ENCODE measurements around the gene SCTR. TPM values are rescaled to one million over a fixed set of nuclear protein-coding genes. Genes with fewer than 3 reads are reported as not detected.

The SCTR gene
- total RNA-seq, 4 donors from 2014 or later, result 0.81 TPM; not detected in 3

DNA sequence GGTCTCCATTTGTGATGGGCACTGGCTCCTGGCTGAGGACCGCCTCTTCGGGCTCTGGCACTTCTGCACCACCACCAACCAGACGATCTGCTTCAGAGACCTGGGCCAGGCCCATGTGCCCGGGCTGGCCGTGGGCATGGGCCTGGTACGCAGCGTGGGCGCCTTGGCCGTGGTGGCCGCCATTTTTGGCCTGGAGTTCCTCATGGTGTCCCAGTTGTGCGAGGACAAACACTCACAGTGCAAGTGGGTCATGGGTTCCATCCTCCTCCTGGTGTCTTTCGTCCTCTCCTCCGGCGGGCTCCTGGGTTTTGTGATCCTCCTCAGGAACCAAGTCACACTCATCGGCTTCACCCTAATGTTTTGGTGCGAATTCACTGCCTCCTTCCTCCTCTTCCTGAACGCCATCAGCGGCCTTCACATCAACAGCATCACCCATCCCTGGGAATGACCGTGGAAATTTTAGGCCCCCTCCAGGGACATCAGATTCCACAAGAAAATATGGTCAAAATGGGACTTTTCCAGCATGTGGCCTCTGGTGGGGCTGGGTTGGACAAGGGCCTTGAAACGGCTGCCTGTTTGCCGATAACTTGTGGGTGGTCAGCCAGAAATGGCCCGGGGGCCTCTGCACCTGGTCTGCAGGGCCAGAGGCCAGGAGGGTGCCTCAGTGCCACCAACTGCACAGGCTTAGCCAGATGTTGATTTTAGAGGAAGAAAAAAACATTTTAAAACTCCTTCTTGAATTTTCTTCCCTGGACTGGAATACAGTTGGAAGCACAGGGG is 87.1 kb downstream of the SCTR start:
- no peak overlapping the region for H3K4me3 ChIP-seq
- ATAC-seq, result no peak
- 100% methylated on average over 8 of the region's 22 CpGs; no CpG with 5 or more reads in 1 of the 2 donors for WGBS, 2 donors (ENCODE audit: low coverage in 1 of 2)
- no peaks in the 10 kb centered on the region for H3K9me3 ChIP-seq
- H3K36me3 ChIP-seq, result no peaks in the 10 kb centered on the region
- H3K4me1 ChIP-seq, result peaks cover 0 to 11% (median 5%) of the 10 kb centered on the region in 3 donors
- no peak overlapping the region for H3K27ac ChIP-seq
- no peak for TF ChIP-seq POLR2A (IDR thresholded peaks at IDR 0.05)
- TF ChIP-seq, protein P1, sequence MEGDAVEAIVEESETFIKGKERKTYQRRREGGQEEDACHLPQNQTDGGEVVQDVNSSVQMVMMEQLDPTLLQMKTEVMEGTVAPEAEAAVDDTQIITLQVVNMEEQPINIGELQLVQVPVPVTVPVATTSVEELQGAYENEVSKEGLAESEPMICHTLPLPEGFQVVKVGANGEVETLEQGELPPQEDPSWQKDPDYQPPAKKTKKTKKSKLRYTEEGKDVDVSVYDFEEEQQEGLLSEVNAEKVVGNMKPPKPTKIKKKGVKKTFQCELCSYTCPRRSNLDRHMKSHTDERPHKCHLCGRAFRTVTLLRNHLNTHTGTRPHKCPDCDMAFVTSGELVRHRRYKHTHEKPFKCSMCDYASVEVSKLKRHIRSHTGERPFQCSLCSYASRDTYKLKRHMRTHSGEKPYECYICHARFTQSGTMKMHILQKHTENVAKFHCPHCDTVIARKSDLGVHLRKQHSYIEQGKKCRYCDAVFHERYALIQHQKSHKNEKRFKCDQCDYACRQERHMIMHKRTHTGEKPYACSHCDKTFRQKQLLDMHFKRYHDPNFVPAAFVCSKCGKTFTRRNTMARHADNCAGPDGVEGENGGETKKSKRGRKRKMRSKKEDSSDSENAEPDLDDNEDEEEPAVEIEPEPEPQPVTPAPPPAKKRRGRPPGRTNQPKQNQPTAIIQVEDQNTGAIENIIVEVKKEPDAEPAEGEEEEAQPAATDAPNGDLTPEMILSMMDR (IDR thresholded peaks at IDR 0.05), result no peak
- TF ChIP-seq POLR2AphosphoS5 (IDR thresholded peaks at IDR 0.05), result no peak
- TF ChIP-seq EP300 (IDR thresholded peaks at IDR 0.05), result no peak
- H3K27me3 ChIP-seq, result no peaks in the 10 kb centered on the region

DNA sequence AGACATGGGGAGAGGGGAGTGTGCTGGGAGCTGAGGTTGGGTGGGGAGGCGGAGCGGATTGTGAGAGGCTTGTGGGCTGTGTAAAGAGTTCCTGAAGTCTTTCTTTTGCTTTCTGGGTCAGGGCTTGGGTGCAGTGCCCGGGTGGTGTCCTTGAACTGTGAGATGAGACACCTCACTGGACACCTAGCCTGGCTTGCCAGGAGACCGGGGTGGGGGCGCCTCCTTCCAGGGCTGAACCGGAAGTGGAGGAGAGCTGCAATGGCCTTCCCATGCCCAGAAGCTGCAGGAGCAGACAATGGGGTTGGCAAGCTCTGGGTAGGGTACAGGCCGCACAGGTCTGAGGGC is 88.4 kb downstream of the SCTR start:
- H3K27ac ChIP-seq, result no peak overlapping the region
- no peak for ATAC-seq
- no peaks in the 10 kb centered on the region for H3K27me3 ChIP-seq
- 77 to 89% methylated on average over 3 to 5 of the region's 7 CpGs for WGBS, 2 donors (ENCODE audit: low coverage in 1 of 2)
- H3K36me3 ChIP-seq, result no peaks in the 10 kb centered on the region
- no peaks in the 10 kb centered on the region for H3K9me3 ChIP-seq
- peaks cover 0 to 24% (median 8%) of the 10 kb centered on the region in 3 donors for H3K4me1 ChIP-seq
- TF ChIP-seq POLR2A (IDR thresholded peaks at IDR 0.05) (no peak), EP300 (IDR thresholded peaks at IDR 0.05) (no peak), POLR2AphosphoS5 (IDR thresholded peaks at IDR 0.05) (no peak)
- TF ChIP-seq, protein P1 (IDR thresholded peaks at IDR 0.05), result no peak
- H3K4me3 ChIP-seq, result no peak overlapping the region

DNA sequence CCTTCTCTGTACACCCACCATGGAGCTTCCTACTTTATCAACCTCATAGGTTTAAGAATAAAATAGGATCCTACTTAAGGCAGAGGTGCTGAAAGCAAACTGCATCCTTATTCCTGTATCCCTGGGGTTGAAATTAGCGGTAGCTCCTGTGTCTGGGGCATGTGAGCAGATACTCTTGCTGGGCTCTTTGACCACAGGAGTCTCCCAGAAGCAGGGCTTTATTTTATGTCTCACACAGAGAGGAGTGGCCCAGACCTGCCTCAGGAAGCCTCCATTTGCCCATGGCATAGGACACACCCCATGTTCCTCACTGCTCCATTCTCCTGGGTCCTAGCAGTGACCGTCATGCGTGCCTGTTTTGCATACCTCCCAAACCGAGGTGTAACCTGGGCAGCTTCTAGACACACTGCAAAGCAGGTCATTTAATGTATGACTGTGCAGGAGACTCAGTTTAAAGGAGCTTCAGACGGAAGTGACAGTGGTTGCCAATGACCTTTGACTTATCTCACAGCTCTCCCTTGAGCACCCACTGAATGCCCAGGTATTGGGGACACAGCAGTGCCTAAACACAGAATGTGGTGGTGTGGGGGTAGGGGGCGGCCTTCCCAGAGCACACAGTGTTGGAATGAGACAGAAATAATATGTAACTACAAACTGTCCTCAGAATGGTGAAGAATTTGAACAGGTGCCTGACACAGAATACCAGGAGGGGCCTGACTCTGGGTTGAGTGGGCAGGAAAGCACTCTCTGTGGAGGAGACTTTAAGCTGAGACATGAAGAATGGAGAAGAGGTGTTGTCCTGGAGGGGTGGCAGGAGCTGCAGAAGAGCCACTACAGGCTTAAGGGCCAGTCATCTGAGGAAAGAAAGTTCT is 89.0 kb downstream of the SCTR start:
- no peaks in the 10 kb centered on the region for H3K9me3 ChIP-seq
- no peak overlapping the region for H3K4me3 ChIP-seq
- H3K36me3 ChIP-seq, result no peaks in the 10 kb centered on the region
- H3K27ac ChIP-seq, result no peak overlapping the region
- no peak for TF ChIP-seq POLR2AphosphoS5 (IDR thresholded peaks at IDR 0.05)
- TF ChIP-seq EP300 (IDR thresholded peaks at IDR 0.05), result no peak
- TF ChIP-seq, protein P1 (IDR thresholded peaks at IDR 0.05), result no peak
- TF ChIP-seq POLR2A (IDR thresholded peaks at IDR 0.05), result no peak
- 80 to 100% methylated on average over 2 of the region's 6 CpGs for WGBS, 2 donors (ENCODE audit: low coverage in 1 of 2)
- H3K4me1 ChIP-seq, result peaks cover 0 to 24% (median 8%) of the 10 kb centered on the region in 3 donors
- H3K27me3 ChIP-seq, result no peaks in the 10 kb centered on the region
- ATAC-seq, result no peak

DNA sequence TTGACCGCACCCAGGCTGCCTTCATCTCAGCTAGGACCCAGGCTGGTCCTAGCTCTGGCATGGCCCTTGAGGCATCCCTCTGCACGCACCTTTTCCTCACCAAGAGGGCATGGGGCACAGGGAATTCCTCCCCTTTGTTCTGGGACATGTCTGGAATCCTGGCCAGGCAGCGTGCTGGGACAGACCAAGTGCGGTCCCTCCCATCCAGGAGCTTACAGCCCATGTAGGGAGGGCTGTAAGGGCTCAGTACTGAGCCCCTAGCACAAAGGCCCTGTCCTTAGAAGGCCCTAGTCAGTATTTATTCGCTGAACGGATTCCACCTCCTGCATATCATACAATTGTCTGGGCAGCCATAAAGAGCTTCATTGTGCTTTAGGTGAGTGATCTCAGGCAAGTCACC is 89.6 kb downstream of the SCTR start:
- Histone ChIP-seq H3K27ac (no peak overlapping the region), H3K9me3 (no peaks in the 10 kb centered on the region), H3K4me3 (no peak overlapping the region), H3K4me1 (peaks cover 0 to 24% (median 8%) of the 10 kb centered on the region in 3 donors), H3K27me3 (no peaks in the 10 kb centered on the region), H3K36me3 (no peaks in the 10 kb centered on the region)
- WGBS, 2 donors (ENCODE audit: low coverage in 1 of 2), result 67 to 92% methylated on average over 2 of the region's 6 CpGs
- no peak for ATAC-seq
- no peak for TF ChIP-seq POLR2AphosphoS5 (IDR thresholded peaks at IDR 0.05)
- TF ChIP-seq, protein P1 (IDR thresholded peaks at IDR 0.05), result no peak
- no peak for TF ChIP-seq POLR2A (IDR thresholded peaks at IDR 0.05)
- TF ChIP-seq EP300 (IDR thresholded peaks at IDR 0.05), result no peak
